Spleen (tissue), 7 donors: ENCODE measurements around the gene NCOA7.

Source experiments
- POLR2A ChIP-seq, 3 donors: fragments of 450-650 bp; IDR thresholded peaks; one replicate each; pipeline ENCODE4 v1.5.1; 2017; ENCODE audit warnings: antibody characterized with exemption in 3 of 3, mild to moderate bottlenecking in 1 of 3
- TF ChIP-seq, protein P1 (sequence below), 11 experiments: fragments of 200-600 bp in 7 of 11; fragments of 450-650 bp in 4 of 11; sonication (generic) in 4 of 11; IDR thresholded peaks in 8 of 11; conservative IDR thresholded peaks in 3 of 11; 1 replicate in 7 of 11; 2 replicates in 4 of 11; pipeline versions ENCODE4 v1.4.0 to v1.8.0; 2016 to 2021; ENCODE audit warnings: antibody characterized with exemption in 11 of 11, inconsistent platforms in 4 of 11, mild to moderate bottlenecking in 1 of 11
- donor health status: DM: no; HTN: no; CAD: no; lungs with moderate emphysema.
- donor health status: DM: no; HTN: no; CAD: no.
- donor health status: DM: no; HTN: no; CAD: no.

DNA sequence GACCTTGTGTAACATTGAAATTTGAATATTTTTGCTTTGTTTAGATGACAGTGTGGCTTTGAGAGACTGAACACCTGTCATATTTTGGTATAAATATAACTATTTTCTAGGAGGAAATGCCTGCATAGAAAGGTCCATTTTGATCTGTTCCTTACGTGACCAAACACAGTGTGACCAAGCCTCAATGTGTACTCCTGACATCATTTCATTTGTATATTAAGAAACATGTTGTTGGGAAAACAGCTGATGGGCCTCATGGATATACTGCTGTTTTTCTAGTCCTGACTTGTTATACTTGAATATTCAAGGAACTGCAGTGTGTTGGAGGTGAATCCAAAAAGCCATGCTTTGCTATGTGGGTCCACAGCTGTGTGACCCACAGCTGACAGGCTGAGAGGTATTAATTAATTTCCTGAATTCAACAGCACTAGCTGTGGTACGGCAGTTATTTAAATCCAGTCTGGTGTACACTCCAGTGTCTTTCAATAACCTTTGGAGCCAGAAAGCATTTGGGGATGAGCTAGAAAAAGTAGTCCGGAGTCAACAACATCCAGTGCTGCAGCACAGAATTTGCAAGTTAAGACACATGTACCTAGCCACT, 18.9 kb downstream of the NCOA7 start:
- no peak for TF ChIP-seq POLR2A (IDR thresholded peaks at IDR 0.05)
- TF ChIP-seq, protein P1, sequence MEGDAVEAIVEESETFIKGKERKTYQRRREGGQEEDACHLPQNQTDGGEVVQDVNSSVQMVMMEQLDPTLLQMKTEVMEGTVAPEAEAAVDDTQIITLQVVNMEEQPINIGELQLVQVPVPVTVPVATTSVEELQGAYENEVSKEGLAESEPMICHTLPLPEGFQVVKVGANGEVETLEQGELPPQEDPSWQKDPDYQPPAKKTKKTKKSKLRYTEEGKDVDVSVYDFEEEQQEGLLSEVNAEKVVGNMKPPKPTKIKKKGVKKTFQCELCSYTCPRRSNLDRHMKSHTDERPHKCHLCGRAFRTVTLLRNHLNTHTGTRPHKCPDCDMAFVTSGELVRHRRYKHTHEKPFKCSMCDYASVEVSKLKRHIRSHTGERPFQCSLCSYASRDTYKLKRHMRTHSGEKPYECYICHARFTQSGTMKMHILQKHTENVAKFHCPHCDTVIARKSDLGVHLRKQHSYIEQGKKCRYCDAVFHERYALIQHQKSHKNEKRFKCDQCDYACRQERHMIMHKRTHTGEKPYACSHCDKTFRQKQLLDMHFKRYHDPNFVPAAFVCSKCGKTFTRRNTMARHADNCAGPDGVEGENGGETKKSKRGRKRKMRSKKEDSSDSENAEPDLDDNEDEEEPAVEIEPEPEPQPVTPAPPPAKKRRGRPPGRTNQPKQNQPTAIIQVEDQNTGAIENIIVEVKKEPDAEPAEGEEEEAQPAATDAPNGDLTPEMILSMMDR (IDR thresholded peaks at IDR 0.05 in 8 of 11, conservative IDR thresholded peaks at IDR 0.05 in 3 of 11), result no peak
